ENCODE data around the gene EEF1G. TPM values are rescaled to one million over a fixed set of nuclear protein-coding genes. Genes with fewer than 3 reads are reported as not detected.

The EEF1G gene
- total and polyA plus RNA-seq, 9 of the 15 experiments (the other 6 are each of a cell fraction or from before 2014, with no cell fraction given) = 985 to 2,349 (median 2,035) TPM

DNA sequence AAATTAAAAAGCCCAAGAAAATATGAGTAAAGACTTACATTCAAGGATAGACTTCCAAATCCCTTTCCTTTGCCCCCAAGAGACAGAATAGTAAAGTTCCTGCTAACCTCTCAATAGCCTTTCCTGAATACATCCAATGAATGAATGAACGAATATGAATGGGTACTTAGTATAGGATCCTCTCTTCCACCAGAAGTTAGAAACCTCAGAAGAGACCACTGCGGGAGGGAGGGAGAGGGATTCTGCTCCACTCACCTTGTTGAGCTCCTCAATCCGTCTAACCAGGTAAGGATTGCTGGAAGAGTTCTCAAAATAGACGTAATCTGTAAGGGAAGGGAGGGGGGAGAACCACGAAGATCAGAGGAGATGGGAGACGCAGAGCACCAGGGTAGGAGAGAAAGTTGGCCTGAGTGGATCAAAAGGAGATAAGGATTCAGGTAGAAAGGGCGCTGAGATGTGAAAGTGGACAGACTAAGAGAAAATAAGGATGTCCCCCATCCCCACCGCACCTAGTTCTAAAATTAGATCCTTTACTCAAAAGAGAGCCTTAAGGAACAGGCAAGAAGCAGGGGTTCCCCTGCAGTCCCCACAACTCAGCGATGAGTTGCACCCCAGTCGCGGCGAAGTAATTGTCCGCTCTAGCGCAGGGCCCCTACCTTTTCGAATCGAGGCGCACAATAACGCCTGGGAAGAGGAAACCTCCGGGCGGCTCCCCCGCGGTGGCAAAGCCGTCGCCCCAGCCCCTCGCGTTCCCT is 26.9 kb upstream of the EEF1G start (continued):
- TF ChIP-seq PCBP1 (IDR thresholded peaks at IDR 0.05; ENCODE audit: low read depth, low read length, poor library complexity, severe bottlenecking) (no peak), SIN3A (IDR thresholded peaks at IDR 0.05; ENCODE audit: borderline replicate concordance in 2 of 2, control insufficient read depth in 1 of 2, low read depth in 2 of 2, low read length in 2 of 2) (peak in 1 of 2 experiments; percentile 21; a peak in 1 of 4 replicates), RHOXF2B (CRISPR knock-in tag; conservative IDR thresholded peaks at IDR 0.05) (no peak), STAT5B (CRISPR knock-in tag; IDR thresholded peaks at IDR 0.05) (no peak), SMARCA4 (IDR thresholded peaks at IDR 0.05) (peak; percentile 43; the same call in 1 of the 2 replicates), ZBED1 (IDR thresholded peaks at IDR 0.05) (no peak), SRSF7 (optimal IDR thresholded peaks at IDR 0.05; ENCODE audit: low read depth, low read length) (no peak), DDX20 (tag; IDR thresholded peaks at IDR 0.05; ENCODE audit: low read depth) (no peak), ZNF431 (CRISPR knock-in tag; IDR thresholded peaks at IDR 0.05) (0 out of 2 replicates have a peak, but pooled peaks have one; percentile 3), RBFOX2 (IDR thresholded peaks at IDR 0.05; ENCODE audit: low read depth, low read length) (no peak), FUS (optimal IDR thresholded peaks at IDR 0.05; ENCODE audit: low read depth, low read length) (no peak), NR2C2 (CRISPR knock-in tag; IDR thresholded peaks at IDR 0.05) (no peak), NR2C2 (tag; IDR thresholded peaks at IDR 0.05) (no peak), ELF1 (tag; IDR thresholded peaks at IDR 0.05) (peak; percentile 6; the same call in 1 of the 2 replicates), JUN (IDR thresholded peaks at IDR 0.05; ENCODE audit: borderline replicate concordance, low read depth, low read length) (no peak), JUN (CRISPR knock-in tag; IDR thresholded peaks at IDR 0.05; ENCODE audit: borderline replicate concordance) (0 out of 2 replicates have a peak, but pooled peaks have one; percentile 48), MAZ (CRISPR knock-in tag; conservative IDR thresholded peaks at IDR 0.05 in 1 of 2, IDR thresholded peaks at IDR 0.05 in 1 of 2) (no peak), ZNF551 (CRISPR knock-in tag; IDR thresholded peaks at IDR 0.05) (no peak), ZFP1 (CRISPR knock-in tag; IDR thresholded peaks at IDR 0.05) (no peak), CBX2 (IDR thresholded peaks at IDR 0.05; ENCODE audit: insufficient read depth, low read length, poor library complexity, severe bottlenecking) (no peak)
- TF ChIP-seq, protein P1, sequence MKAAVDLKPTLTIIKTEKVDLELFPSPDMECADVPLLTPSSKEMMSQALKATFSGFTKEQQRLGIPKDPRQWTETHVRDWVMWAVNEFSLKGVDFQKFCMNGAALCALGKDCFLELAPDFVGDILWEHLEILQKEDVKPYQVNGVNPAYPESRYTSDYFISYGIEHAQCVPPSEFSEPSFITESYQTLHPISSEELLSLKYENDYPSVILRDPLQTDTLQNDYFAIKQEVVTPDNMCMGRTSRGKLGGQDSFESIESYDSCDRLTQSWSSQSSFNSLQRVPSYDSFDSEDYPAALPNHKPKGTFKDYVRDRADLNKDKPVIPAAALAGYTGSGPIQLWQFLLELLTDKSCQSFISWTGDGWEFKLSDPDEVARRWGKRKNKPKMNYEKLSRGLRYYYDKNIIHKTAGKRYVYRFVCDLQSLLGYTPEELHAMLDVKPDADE (conservative IDR thresholded peaks at IDR 0.05; ENCODE audit: control insufficient read depth, low read depth, low read length) = 0 out of 2 replicates have a peak, but pooled peaks have one; percentile 39
- TF ChIP-seq, protein P2, sequence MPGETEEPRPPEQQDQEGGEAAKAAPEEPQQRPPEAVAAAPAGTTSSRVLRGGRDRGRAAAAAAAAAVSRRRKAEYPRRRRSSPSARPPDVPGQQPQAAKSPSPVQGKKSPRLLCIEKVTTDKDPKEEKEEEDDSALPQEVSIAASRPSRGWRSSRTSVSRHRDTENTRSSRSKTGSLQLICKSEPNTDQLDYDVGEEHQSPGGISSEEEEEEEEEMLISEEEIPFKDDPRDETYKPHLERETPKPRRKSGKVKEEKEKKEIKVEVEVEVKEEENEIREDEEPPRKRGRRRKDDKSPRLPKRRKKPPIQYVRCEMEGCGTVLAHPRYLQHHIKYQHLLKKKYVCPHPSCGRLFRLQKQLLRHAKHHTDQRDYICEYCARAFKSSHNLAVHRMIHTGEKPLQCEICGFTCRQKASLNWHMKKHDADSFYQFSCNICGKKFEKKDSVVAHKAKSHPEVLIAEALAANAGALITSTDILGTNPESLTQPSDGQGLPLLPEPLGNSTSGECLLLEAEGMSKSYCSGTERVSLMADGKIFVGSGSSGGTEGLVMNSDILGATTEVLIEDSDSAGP (CRISPR knock-in tag; IDR thresholded peaks at IDR 0.05) = no peak
- TF ChIP-seq, protein P3, sequence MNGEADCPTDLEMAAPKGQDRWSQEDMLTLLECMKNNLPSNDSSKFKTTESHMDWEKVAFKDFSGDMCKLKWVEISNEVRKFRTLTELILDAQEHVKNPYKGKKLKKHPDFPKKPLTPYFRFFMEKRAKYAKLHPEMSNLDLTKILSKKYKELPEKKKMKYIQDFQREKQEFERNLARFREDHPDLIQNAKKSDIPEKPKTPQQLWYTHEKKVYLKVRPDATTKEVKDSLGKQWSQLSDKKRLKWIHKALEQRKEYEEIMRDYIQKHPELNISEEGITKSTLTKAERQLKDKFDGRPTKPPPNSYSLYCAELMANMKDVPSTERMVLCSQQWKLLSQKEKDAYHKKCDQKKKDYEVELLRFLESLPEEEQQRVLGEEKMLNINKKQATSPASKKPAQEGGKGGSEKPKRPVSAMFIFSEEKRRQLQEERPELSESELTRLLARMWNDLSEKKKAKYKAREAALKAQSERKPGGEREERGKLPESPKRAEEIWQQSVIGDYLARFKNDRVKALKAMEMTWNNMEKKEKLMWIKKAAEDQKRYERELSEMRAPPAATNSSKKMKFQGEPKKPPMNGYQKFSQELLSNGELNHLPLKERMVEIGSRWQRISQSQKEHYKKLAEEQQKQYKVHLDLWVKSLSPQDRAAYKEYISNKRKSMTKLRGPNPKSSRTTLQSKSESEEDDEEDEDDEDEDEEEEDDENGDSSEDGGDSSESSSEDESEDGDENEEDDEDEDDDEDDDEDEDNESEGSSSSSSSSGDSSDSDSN (IDR thresholded peaks at IDR 0.05; ENCODE audit: borderline replicate concordance in 1 of 2, low read depth in 2 of 2, low read length in 2 of 2) = 0 out of 4 replicates have a peak, but pooled peaks of 1 of the 2 experiments have one; percentile 69

Measured in K562 (cell line).